Esophagus muscularis mucosa (tissue), 4 donors: ENCODE results near the gene KSR1.

Experiments used
- EP300 ChIP-seq: sonication (generic); formaldehyde crosslinking; IDR thresholded peaks from one replicate; pipeline ENCODE4 v1.6.1; 2017; ENCODE audit warnings: antibody characterized with exemption
- POLR2A ChIP-seq: fragments of 450-650 bp; IDR thresholded peaks from one replicate; pipeline ENCODE4 v1.6.1; 2017; ENCODE audit warnings: antibody characterized with exemption, moderate library complexity, mild to moderate bottlenecking, low read depth
- POLR2AphosphoS5 ChIP-seq, 2 donors: sonication (generic); formaldehyde crosslinking; IDR thresholded peaks; one replicate each; pipeline ENCODE4 v1.6.1; 2017; ENCODE audit warnings: antibody characterized with exemption in 2 of 2
- TF ChIP-seq, protein P1 (sequence below), 3 experiments: fragments of 200-600 bp in 2 of 3; fragments of 450-650 bp in 1 of 3; sonication (generic) in 2 of 3; IDR thresholded peaks; one replicate each; pipeline ENCODE4 v1.5.1; 2017 to 2019; ENCODE audit warnings: antibody characterized with exemption in 3 of 3, mild to moderate bottlenecking in 2 of 3, moderate library complexity in 1 of 3

DNA sequence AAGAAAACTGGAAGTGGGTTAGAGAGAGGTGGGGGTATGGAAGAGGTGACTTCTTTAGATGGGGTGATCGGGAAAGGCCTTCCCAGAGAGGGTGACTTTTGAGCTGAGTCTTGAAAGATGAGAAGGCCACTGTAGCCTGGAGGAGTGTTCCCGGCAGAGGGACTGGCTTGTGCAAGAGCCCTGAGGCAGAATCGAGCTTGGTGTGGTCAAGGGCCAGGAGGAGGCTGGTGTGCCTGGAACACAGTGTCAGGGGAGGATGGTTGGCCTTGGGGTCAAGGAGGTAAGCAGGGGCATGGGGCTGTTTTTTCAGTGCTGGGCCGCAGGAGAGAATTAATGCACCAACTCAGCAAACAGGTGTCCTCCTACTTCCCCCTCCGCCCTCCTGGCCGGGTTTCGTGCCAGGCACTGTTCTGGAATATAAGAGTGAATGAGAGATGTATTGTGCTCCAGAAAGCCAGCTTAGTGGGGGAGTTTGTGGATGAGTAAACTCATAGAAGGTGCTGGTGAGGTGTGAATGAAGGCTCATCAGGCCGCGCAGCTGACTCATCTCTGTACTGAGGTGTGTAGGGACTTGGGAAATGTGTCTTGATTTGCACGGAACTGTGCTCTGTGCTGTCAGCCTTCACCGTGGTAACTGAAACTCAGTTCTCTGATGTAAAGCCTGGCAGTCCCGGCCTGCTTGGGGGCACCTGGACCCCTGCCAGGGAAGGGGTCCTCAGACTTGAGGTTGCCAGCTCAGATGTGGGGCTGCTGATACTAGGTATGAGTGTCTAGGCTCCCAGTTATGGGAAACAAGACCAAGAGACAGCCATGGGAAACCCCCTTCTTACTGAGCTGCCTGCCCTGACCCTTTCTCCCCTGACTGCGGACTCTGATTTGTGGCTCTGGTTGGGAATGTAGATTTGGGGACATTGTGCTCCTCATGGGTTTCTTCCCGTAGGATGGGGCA is 15.3 kb downstream of the KSR1 start:
- TF ChIP-seq, protein P1, sequence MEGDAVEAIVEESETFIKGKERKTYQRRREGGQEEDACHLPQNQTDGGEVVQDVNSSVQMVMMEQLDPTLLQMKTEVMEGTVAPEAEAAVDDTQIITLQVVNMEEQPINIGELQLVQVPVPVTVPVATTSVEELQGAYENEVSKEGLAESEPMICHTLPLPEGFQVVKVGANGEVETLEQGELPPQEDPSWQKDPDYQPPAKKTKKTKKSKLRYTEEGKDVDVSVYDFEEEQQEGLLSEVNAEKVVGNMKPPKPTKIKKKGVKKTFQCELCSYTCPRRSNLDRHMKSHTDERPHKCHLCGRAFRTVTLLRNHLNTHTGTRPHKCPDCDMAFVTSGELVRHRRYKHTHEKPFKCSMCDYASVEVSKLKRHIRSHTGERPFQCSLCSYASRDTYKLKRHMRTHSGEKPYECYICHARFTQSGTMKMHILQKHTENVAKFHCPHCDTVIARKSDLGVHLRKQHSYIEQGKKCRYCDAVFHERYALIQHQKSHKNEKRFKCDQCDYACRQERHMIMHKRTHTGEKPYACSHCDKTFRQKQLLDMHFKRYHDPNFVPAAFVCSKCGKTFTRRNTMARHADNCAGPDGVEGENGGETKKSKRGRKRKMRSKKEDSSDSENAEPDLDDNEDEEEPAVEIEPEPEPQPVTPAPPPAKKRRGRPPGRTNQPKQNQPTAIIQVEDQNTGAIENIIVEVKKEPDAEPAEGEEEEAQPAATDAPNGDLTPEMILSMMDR (IDR thresholded peaks at IDR 0.05) = no peak
- TF ChIP-seq POLR2AphosphoS5 (IDR thresholded peaks at IDR 0.05) (no peak), EP300 (no peak), POLR2A (no peak)
